Epithelial cell of proximal tubule (primary cell): ENCODE results near the gene ZG16B. TPM values are rescaled to one million over a fixed set of nuclear protein-coding genes. Genes with fewer than 3 reads are reported as not detected.

Experiments used
- DNase-seq: peaks from one replicate; pipeline ENCODE4 v3.0.0-alpha.2; 2011; ENCODE audit warnings: low read depth
- H3K4me3 ChIP-seq: 2 replicates; pipeline ENCODE4 v1.5.1; 2011; ENCODE audit warnings: low read depth, mild to moderate bottlenecking, low read length
- total RNA-seq: library from RNA; depleted of rRNA; stranded (reverse); fragments of >200 nt; gene quantifications from 2 replicates; pipeline ENCODE4 v1.2.3, GENCODE V29; 2015
- TF ChIP-seq, protein P1 (sequence below): conservative IDR thresholded peaks from 2 replicates; pipeline ENCODE4 v1.5.1; 2012; ENCODE audit warnings: low read depth, mild to moderate bottlenecking, low read length

The ZG16B gene
- total RNA-seq, 1 donor from 2014 or later, result 0.06 TPM

DNA sequence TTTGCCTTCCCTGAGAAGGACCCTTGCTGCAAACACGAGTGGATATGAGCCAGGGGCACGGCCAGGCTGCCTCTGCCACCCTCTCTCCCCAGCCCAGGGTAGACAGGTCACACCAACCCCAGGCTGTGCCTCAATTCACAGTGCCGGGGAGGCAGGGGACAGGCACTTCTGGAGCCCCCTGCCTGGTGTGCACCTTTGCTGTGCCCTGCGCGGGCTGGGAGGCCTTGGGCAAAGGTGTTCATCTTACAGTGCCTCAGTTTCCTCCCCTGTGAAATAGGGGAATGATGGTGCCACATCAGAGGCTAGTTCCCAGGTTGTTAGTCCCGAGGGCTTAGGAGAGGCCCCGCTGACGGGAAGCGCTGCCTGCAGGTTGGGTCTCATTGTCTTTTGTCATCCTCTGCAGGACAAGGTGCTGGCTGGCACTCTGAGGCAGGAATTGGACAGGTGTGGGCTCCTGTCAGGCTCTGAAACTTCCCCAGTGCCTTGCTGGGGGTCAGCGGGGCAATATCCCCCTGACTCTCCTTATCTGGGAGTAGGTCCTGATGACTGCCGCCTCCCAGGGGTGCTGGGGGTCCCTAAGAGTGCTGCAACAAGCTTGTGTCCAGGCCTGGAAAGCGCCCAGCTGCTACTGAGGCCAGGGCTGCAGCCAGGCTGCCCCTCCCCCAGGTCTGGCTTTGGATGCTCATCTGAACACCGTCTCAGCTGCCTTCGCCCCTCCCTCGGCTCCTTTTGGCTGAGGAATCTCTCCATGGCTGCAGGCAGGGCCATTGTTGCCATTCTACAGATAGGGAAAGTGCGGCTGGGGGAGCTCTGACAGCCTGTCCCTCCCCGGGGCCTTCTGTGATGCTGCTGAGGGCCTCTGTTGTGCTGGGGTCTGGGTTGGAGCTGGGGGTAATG lies 9.9 kb upstream of the ZG16B start:
- TF ChIP-seq, protein P1, sequence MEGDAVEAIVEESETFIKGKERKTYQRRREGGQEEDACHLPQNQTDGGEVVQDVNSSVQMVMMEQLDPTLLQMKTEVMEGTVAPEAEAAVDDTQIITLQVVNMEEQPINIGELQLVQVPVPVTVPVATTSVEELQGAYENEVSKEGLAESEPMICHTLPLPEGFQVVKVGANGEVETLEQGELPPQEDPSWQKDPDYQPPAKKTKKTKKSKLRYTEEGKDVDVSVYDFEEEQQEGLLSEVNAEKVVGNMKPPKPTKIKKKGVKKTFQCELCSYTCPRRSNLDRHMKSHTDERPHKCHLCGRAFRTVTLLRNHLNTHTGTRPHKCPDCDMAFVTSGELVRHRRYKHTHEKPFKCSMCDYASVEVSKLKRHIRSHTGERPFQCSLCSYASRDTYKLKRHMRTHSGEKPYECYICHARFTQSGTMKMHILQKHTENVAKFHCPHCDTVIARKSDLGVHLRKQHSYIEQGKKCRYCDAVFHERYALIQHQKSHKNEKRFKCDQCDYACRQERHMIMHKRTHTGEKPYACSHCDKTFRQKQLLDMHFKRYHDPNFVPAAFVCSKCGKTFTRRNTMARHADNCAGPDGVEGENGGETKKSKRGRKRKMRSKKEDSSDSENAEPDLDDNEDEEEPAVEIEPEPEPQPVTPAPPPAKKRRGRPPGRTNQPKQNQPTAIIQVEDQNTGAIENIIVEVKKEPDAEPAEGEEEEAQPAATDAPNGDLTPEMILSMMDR, result no peak
- no peak for DNase-seq

DNA sequence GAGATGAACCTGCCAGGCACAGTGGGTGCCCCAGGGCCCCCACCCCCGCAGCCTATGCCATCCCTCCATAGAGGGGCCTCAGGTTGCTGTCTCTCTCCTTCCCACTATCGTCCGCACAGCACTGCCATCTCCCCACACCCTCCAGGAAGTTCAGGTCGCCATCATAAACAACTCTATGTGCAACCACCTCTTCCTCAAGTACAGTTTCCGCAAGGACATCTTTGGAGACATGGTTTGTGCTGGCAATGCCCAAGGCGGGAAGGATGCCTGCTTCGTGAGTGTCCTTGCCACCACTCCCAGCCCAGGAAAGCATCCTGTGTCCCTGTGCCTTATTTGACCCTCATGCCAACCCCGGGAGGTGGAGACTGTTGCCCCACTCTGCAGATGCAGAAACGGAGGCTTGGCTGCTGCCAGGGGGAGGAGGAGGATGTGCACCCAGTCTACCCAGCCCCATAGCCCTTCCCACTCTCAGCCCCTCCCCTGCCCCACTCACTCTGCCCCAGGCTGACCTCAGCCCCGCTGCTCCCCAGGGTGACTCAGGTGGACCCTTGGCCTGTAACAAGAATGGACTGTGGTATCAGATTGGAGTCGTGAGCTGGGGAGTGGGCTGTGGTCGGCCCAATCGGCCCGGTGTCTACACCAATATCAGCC lies 9.1 kb upstream of the ZG16B start:
- no peak overlapping the region for H3K4me3 ChIP-seq

More for the DNA sequence above, 9.9 kb upstream of the ZG16B start:
- H3K4me3 ChIP-seq, result no peak overlapping the region

DNA sequence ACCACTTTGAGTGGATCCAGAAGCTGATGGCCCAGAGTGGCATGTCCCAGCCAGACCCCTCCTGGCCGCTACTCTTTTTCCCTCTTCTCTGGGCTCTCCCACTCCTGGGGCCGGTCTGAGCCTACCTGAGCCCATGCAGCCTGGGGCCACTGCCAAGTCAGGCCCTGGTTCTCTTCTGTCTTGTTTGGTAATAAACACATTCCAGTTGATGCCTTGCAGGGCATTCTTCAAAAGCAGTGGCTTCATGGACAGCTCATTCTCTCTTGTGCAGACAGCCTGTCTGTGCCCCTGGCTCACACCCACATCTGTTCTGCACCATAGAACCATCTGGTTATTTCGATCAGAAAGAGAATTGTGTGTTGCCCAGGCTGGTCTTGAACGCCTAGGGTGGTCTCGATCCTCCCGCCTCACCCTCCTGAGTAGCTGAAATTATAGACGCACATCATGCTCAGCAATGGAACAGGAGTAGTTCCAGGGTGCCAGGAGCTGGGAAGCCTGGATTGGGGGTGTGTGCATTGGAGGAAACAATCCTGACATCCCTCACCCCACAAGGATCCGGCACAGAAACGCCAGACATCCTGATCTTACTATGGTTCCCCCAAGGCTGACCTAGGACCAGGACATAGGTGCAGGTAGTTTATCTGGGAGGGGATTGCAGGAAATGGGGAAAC lies 8.5 kb upstream of the ZG16B start:
- TF ChIP-seq, protein P1, result no peak
- no peak overlapping the region for H3K4me3 ChIP-seq
- DNase-seq, result no peak

More for the DNA sequence above, 9.1 kb upstream of the ZG16B start:
- no peak for DNase-seq
- TF ChIP-seq, protein P1, result no peak

DNA sequence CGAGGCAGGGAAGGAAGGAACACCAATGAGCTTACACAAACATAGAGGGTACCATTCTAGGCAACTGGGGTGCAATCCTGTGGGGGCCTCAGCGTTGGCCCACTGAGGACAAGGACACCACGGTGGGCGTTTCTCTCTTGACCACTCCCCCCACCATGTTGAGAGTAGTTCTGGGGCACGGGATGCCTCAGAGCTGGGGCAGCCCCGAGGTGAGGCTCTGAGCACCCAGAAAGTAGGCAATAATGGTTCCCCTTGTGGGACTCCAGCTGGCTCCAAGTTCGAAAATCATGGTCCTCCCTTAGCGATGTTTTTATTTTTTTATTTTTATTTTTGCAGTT lies 8.0 kb upstream of the ZG16B start:
- TF ChIP-seq, protein P1, result no peak
- H3K4me3 ChIP-seq, result no peak overlapping the region
- DNase-seq, result no peak

DNA sequence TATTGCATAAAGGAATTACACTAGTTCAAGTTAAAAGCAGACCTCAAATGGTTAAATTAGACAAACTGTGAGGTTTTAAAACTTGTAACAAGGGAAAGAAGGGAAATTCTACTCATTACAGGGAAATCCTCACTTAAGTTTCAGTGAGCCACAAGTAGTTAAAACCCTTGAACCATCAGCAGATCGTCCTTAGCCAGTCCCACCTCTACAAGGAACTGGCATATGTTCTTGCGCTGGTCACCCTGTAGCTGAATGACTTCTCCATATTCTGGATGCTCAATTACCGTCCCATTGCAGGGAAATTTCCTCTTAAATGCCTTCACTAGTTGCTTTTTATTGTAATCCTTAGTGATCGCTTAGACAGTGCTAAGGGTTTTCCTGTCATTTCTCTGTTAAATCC lies 7.6 kb upstream of the ZG16B start:
- no peak for DNase-seq
- no peak overlapping the region for H3K4me3 ChIP-seq
- TF ChIP-seq, protein P1, result no peak

DNA sequence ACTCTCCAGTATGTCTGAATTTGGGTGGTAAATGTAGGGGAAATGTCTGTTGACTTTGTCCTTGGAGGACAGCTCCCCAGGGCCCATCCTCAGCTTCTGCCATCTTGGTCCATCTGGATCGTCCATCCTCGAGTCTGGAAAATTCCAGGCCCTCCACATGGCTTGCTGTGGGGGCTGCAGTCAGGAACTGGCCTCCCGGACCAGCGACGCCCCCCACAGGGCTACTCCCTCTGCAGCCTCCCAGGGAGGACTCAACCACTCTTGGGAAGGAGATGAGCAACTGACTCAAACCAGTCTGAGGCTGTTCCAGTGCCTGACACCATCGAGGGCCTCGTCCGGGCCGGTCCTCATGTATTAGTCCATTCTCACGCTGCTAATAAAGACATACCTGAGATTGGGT lies 5.5 kb upstream of the ZG16B start:
- DNase-seq, result no peak
- H3K4me3 ChIP-seq, result no peak overlapping the region
- TF ChIP-seq, protein P1, result no peak
